Measurements from ENCODE around the gene NXF3. TPM values are rescaled to one million over a fixed set of nuclear protein-coding genes. Genes with fewer than 3 reads are reported as not detected.

Gene NXF3
- total RNA-seq, 3 donors from 2014 or later, result 0.32 to 0.75 (median 0.38) TPM

- DNase-seq (no peak), ATAC-seq (no peak)
- Histone ChIP-seq H3K4me1 (ENCODE audit: low read depth) (no peaks in the 10 kb centered on the region), H3K9me3 (no peaks in the 10 kb centered on the region), H3K4me3 (no peak overlapping the region), H3K36me3 (ENCODE audit: low read depth) (no peaks in the 10 kb centered on the region)
- TF ChIP-seq, protein P1, sequence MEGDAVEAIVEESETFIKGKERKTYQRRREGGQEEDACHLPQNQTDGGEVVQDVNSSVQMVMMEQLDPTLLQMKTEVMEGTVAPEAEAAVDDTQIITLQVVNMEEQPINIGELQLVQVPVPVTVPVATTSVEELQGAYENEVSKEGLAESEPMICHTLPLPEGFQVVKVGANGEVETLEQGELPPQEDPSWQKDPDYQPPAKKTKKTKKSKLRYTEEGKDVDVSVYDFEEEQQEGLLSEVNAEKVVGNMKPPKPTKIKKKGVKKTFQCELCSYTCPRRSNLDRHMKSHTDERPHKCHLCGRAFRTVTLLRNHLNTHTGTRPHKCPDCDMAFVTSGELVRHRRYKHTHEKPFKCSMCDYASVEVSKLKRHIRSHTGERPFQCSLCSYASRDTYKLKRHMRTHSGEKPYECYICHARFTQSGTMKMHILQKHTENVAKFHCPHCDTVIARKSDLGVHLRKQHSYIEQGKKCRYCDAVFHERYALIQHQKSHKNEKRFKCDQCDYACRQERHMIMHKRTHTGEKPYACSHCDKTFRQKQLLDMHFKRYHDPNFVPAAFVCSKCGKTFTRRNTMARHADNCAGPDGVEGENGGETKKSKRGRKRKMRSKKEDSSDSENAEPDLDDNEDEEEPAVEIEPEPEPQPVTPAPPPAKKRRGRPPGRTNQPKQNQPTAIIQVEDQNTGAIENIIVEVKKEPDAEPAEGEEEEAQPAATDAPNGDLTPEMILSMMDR (IDR thresholded peaks at IDR 0.05), result no peak
- intact Hi-C loops (cut with DNase I, micrococcal nuclease), result no loop called here
Measured at GRCh38 chrX:103066606-103067005, 26.3 kb downstream of the NXF3 start.

GRCh38 chrX:103063918-103064434 is 29.0 kb downstream of the NXF3 start, which contains the start of gene BEX1:
TSS of gene BEX1 (minus strand) at chrX:103064171. CDS start at chrX:103063274, 897 bp downstream.
- no peak for DNase-seq
- Histone ChIP-seq H3K4me1 (ENCODE audit: low read depth) (no peaks in the 10 kb centered on the region), H3K9me3 (no peaks in the 10 kb centered on the region), H3K36me3 (ENCODE audit: low read depth) (no peaks in the 10 kb centered on the region), H3K4me3 (no peak within 1 kb of the TSS)
- TF ChIP-seq, protein P1 (IDR thresholded peaks at IDR 0.05), result no peak
- ATAC-seq, result no peak
- intact Hi-C loops (cut with DNase I, micrococcal nuclease), result no loop called here

DNA sequence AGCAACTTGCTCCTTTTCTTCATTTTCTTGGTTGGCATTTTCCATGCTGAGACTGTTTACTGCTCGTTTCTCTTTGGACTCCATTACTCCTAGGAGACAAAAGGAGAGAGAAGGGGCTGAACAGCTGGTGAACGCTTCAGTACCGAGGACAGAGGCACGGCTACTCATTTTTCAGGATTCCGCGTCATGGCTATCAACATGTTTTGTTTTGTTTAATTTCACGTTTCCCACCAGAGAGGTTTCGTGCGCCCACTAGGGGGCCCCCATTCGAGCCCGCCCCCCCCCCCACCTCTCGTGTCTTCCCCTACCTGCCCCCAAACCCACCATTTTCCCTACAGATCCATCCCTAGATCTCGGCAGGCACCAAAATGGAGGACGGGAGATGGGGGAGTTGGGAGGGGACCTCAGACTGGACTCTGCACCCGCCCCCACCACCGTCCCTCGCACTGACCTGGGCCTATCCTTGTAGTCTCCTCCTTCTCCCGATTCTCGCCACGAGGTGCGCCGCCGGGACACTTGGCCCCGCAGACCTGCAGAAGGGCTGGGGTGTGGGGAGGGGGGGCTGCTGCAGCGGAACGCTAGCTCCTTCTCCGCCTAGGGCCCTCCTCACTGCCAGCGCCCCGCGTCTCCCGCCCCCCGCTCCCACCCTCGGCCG is 29.6 kb downstream of the NXF3 start:
- intact Hi-C loops (cut with DNase I, micrococcal nuclease), result no loop called here
- TF ChIP-seq, protein P1 (IDR thresholded peaks at IDR 0.05), result no peak
- Histone ChIP-seq H3K9me3 (no peaks in the 10 kb centered on the region), H3K36me3 (ENCODE audit: low read depth) (no peaks in the 10 kb centered on the region), H3K4me1 (ENCODE audit: low read depth) (no peaks in the 10 kb centered on the region), H3K4me3 (no peak overlapping the region)
- no peak for ATAC-seq
- peak in 1 of 3 donors; percentile 3 for DNase-seq

DNA sequence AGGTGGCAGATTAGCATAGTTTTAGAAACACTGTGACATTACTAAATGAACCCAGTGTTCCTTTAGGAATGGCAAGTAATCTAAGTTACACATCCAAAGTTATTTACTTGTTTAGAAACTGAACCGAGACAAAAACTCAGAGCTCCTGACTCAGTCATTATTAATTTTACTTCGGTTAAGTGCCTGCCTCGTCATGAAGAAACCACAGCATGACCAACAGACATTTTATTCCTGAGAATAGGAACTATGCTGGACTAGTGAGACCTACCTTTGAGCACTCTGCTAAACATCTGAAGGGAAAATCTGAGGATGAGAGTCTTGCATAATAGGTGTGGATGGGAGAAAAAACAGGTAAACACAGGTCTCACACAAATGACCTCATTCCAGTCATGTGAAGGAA is 31.5 kb downstream of the NXF3 start:
- DNase-seq, result no peak
- TF ChIP-seq, protein P1 (IDR thresholded peaks at IDR 0.05), result no peak
- no peaks in the 10 kb centered on the region for H3K4me1 ChIP-seq (ENCODE audit: low read depth)
- H3K36me3 ChIP-seq (ENCODE audit: low read depth), result no peaks in the 10 kb centered on the region
- H3K9me3 ChIP-seq, result no peaks in the 10 kb centered on the region
- intact Hi-C loops (cut with DNase I, micrococcal nuclease), result no loop called here
- ATAC-seq, result no peak
- H3K4me3 ChIP-seq, result no peak overlapping the region

GRCh38 chrX:103056902-103057301 is 36.0 kb downstream of the NXF3 start:
- intact Hi-C loops (cut with DNase I, micrococcal nuclease), result no loop called here
- TF ChIP-seq, protein P1 (IDR thresholded peaks at IDR 0.05), result no peak
- no peaks in the 10 kb centered on the region for H3K9me3 ChIP-seq
- DNase-seq, result no peak
- ATAC-seq, result no peak
- no peak overlapping the region for H3K4me3 ChIP-seq
- H3K36me3 ChIP-seq (ENCODE audit: low read depth), result no peaks in the 10 kb centered on the region
- H3K4me1 ChIP-seq (ENCODE audit: low read depth), result no peaks in the 10 kb centered on the region
